ENCODE data around the gene ENTPD8. TPM values are rescaled to one million over a fixed set of nuclear protein-coding genes. Genes with fewer than 3 reads are reported as not detected.

ENTPD8 gene
- total RNA-seq, 1 experiment from 2014 or later, result 5.4 TPM

- intact Hi-C loops (cut with micrococcal nuclease; ENCODE audit: unreplicated experiment), result no loop called here
- H3K27me3 ChIP-seq (ENCODE audit: insufficient read depth, low read depth), result no peaks in the 10 kb centered on the region
- H3K79me2 ChIP-seq (ENCODE audit: low read depth), result no peaks in the 10 kb centered on the region
- H3F3A ChIP-seq (ENCODE audit: insufficient read depth, low read depth), result peaks cover 15% of the 10 kb centered on the region
- no peak overlapping the region for H2AFZ ChIP-seq
- no peak overlapping the region for H3K27ac ChIP-seq
- no peaks in the 10 kb centered on the region for H3K36me3 ChIP-seq (ENCODE audit: low read depth)
- BruUV-seq (replicated peaks), result no TSS peak
- H3K9me2 ChIP-seq (ENCODE audit: insufficient read depth), result no peaks in the 10 kb centered on the region
- TF ChIP-seq CTCF (conservative IDR thresholded peaks at IDR 0.05), result no peak
- TF ChIP-seq EZH2 (IDR thresholded peaks at IDR 0.05; ENCODE audit: low read depth), result no peak
- H3K9me3 ChIP-seq (ENCODE audit: insufficient read depth, low read depth), result no peaks in the 10 kb centered on the region
- no peaks in the 10 kb centered on the region for H4K20me1 ChIP-seq (ENCODE audit: insufficient read depth)
- POLR2A ChIA-PET (ENCODE audit: unreplicated experiment), result interaction anchor here (0.7 kb wide), 1 partner anchor 247 kb away, joined by 20 read pairs; no protein-coding TSS in a partner anchor
- H3K4me1 ChIP-seq (replicated peaks; ENCODE audit: insufficient read depth), result peaks cover 12% of the 10 kb centered on the region
- CTCF ChIA-PET, result interaction anchor here (0.6 kb wide), 1 partner anchor 27 kb away, joined by 6 read pairs; no protein-coding TSS in a partner anchor
- H3K4me2 ChIP-seq, result no peak overlapping the region
- DNase-seq, result no peak
- H3K4me3 ChIP-seq, result no peak overlapping the region
These were observed 6.8 kb upstream of the ENTPD8 start for GRCh38 chr9:137447722-137448601.

DNA sequence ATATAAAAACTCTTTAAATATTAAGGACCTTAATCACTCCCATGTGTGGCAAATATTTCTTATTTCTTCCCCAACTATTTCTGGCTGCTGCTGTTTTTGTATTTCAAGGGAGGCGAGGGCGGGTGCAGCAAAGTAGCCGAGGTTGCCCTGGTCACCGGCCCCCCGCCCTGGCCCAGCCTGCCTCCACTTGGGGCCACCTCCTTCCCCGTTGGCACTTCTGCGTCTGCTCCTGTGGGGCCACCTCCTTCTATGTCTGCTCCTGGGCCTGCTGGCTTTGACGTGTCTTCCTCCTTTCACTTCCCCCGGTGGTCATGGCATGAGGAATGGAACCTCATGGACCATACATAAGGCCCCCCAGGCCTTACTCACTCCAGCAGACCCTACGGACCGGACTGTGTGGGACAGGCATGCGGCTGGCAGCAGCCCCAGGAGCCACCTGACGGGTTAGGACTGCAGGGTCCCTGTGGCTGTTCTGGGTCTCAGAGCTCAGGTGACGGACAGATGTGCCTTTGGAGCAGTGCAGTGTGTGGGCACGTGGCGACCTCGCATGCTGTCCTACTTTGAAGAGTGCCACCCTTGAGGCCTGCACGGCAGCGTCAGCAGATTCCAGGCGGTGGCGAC lies 5.8 kb upstream of the ENTPD8 start:
- Histone ChIP-seq H3K27ac (no peak overlapping the region), H3K9me3 (ENCODE audit: insufficient read depth, low read depth) (no peaks in the 10 kb centered on the region), H3K79me2 (ENCODE audit: low read depth) (no peaks in the 10 kb centered on the region), H4K20me1 (ENCODE audit: insufficient read depth) (0 out of 2 replicates have a peak, but pooled peaks cover 2% of the 10 kb centered on the region), H3K4me2 (no peak overlapping the region), H3K27me3 (ENCODE audit: insufficient read depth, low read depth) (no peaks in the 10 kb centered on the region), H2AFZ (no peak overlapping the region), H3K9me2 (ENCODE audit: insufficient read depth) (no peaks in the 10 kb centered on the region), H3K4me3 (no peak overlapping the region), H3K36me3 (ENCODE audit: low read depth) (no peaks in the 10 kb centered on the region), H3K4me1 (replicated peaks; ENCODE audit: insufficient read depth) (peaks cover 16% of the 10 kb centered on the region), H3F3A (ENCODE audit: insufficient read depth, low read depth) (peaks cover 24% of the 10 kb centered on the region)
- ChIA-PET POLR2A (ENCODE audit: unreplicated experiment) (interaction anchor here (0.6 kb wide), 1 partner anchor 12 kb away, joined by 3 read pairs; no protein-coding TSS in a partner anchor), CTCF (interaction anchor here (0.6 kb wide), 1 partner anchor 24 kb away, joined by 18 read pairs; the partner anchor contains the start of genes EXD3 and NOXA1)
- BruUV-seq (replicated peaks), result no TSS peak
- TF ChIP-seq CTCF (conservative IDR thresholded peaks at IDR 0.05), result no peak
- TF ChIP-seq EZH2 (IDR thresholded peaks at IDR 0.05; ENCODE audit: low read depth), result no peak
- DNase-seq, result no peak
- intact Hi-C loops (cut with micrococcal nuclease; ENCODE audit: unreplicated experiment), result no loop called here

- no peaks in the 10 kb centered on the region for H3K79me2 ChIP-seq (ENCODE audit: low read depth)
- H3F3A ChIP-seq (ENCODE audit: insufficient read depth, low read depth), result peaks cover 26% of the 10 kb centered on the region
- CTCF ChIA-PET, result interaction anchor here (0.6 kb wide), 1 partner anchor 23 kb away, joined by 18 read pairs; the partner anchor contains the start of genes EXD3 and NOXA1
- H3K27ac ChIP-seq, result no peak overlapping the region
- H4K20me1 ChIP-seq (ENCODE audit: insufficient read depth), result 0 out of 2 replicates have a peak, but pooled peaks cover 3% of the 10 kb centered on the region
- no peaks in the 10 kb centered on the region for H3K36me3 ChIP-seq (ENCODE audit: low read depth)
- no peak overlapping the region for H2AFZ ChIP-seq
- no peaks in the 10 kb centered on the region for H3K9me2 ChIP-seq (ENCODE audit: insufficient read depth)
- intact Hi-C loops (cut with micrococcal nuclease; ENCODE audit: unreplicated experiment), result loop anchor here (1.0 kb wide), 3 partner anchors 23 to 145 kb away; partner anchors contain the start of genes EXD3 and NOXA1
- peak overlapping the region; percentile 60; the same call in 1 of the 2 replicates for H3K4me2 ChIP-seq
- TF ChIP-seq EZH2 (IDR thresholded peaks at IDR 0.05; ENCODE audit: low read depth) (no peak), CTCF (conservative IDR thresholded peaks at IDR 0.05) (no peak)
- no peaks in the 10 kb centered on the region for H3K9me3 ChIP-seq (ENCODE audit: insufficient read depth, low read depth)
- peaks cover 18% of the 10 kb centered on the region for H3K4me1 ChIP-seq (replicated peaks; ENCODE audit: insufficient read depth)
- POLR2A ChIA-PET (ENCODE audit: unreplicated experiment), result interaction anchor here (0.6 to 0.7 kb wide), 3 partner anchors 11 to 187 kb away, joined by 3 read pairs; no protein-coding TSS in a partner anchor
- DNase-seq, result no peak
- H3K4me3 ChIP-seq, result no peak overlapping the region
- no peaks in the 10 kb centered on the region for H3K27me3 ChIP-seq (ENCODE audit: insufficient read depth, low read depth)
- BruUV-seq (replicated peaks), result TSS peak; percentile 9
These were observed 4.8 kb upstream of the ENTPD8 start for GRCh38 chr9:137445930-137446431.

Measured in PC-9 (cell line).